GM12891 (cell line): ENCODE results near the gene KRTAP9-2.
"Not testable (repeated sequence)": the region's sequence is repeated elsewhere in the genome, so short reads cannot be mapped to it uniquely, and the experiment has no call there.

ENCODE experiments used
- POLR2A ChIP-seq: IDR thresholded peaks from 2 replicates; pipeline ENCODE4 v1.6.1; 2011; ENCODE audit warnings: low read depth, low read length, control low read depth
- SPI1 ChIP-seq: IDR thresholded peaks from 2 replicates; pipeline ENCODE4 v1.6.1; 2011; ENCODE audit warnings: low read depth, low read length, control low read depth
- TAF1 ChIP-seq: IDR thresholded peaks from 2 replicates; pipeline ENCODE4 v1.6.1; 2011; ENCODE audit warnings: low read depth, low read length, control low read depth

DNA sequence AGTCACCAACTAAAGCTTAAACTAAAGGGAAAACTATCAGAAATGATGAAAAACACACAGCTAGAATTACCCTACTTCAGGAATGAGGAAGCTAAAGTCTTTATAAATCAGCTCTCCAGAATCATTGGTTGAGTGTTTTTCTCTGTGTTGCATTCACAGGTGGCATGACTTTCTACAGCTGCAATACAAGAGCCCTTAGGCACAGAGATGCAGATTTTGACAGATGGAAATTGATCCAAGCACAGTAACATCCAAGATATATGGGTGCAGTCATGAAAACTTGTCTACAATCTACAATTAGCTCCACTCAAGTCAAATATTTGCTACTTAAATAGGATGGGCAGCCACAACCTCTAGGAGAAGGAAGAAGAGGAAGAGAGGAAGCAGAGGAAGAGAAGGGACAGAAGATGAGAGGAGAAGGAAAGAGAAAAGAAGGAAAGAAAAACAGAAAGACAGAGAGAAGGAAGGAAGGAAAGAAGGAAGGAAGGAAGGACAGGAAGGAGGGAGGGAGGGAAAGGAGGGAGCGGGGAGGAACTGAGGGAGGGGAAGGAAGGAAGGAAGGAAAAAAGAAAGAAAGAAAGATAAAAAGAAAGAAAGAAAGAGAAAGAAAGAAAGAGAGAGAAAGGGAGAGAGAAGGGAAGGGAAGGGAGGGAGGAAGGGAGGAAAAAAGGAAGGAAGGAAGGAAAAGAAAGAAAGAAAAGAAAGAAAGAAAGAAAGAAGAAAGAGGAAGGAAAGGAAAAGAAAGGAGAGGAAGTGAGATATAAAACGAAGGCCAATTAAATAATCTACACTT, 20.7 kb downstream of the KRTAP9-2 start:
- not testable (repeated sequence) for TF ChIP-seq POLR2A, SPI1, TAF1
